ENCODE measurements around the gene GATD1.
A peak's percentile ranks its signal among the peaks of the same experiment; 100 is the strongest.

Gene GATD1

DNA sequence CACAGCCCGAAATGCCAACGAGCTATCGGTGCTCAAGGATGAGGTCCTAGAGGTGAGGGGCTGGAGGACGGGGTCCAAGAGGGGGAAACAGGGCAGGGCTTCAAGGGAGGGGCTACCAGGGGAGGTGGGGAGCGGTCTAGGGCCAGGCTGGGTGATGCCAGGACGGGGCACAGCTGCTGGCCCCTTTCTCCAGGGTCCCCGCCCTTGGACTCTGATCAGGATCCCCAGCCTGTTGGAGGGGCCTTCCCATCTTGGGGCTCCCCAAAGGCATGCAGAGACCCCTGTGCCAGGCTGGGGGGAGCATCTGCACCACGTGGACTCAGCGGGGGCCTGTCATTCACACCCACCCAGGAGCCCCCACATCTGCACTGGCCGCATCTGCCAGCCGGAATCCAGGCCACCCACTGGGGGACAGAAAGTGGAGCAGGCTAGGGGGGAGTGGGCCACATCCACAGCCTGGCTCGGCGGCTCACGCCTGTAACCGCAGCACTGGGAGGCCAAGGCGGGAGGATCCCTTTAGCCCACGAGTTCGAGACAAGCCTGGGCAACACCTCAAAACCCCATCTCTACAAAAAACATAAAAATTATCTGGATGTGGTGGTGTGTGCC lies 52.4 kb downstream of the GATD1 start:
- no peak for DNase-seq

DNA sequence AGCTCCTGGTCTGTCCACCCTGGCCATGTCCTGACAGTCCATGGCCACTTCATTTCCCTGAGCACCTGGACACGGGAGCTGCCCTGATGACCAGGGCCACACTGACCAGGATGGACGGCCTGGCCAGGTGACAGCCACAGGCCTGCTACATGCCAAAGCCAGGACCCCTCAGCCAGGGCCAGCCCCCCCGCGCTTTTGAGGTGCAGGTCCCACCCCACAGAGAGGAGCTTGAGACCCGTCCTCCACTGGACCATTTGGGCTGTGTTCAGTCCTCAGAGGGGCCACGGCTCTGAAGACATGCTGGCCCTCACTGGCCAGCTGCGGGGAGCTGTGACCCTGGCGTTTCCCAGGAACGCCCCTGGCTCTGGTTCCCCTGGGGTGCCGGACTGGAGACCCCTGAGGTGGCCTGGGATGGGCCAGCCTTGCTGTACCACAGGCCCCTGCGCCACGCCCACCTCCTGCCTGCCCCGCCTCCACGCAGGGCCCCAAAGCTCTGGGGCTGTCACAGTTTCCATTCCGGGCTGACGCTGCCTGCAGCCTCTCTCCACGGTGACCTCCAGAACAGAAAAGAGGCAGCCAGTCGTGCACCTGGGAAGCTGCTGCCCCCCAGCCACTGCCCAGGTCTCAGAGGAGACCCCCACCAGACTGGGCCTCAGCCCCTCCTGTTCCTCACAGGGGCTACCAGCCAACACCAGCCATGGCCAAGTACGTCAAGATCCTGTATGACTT lies 53.1 kb downstream of the GATD1 start:
- DNase-seq = no peak

DNA sequence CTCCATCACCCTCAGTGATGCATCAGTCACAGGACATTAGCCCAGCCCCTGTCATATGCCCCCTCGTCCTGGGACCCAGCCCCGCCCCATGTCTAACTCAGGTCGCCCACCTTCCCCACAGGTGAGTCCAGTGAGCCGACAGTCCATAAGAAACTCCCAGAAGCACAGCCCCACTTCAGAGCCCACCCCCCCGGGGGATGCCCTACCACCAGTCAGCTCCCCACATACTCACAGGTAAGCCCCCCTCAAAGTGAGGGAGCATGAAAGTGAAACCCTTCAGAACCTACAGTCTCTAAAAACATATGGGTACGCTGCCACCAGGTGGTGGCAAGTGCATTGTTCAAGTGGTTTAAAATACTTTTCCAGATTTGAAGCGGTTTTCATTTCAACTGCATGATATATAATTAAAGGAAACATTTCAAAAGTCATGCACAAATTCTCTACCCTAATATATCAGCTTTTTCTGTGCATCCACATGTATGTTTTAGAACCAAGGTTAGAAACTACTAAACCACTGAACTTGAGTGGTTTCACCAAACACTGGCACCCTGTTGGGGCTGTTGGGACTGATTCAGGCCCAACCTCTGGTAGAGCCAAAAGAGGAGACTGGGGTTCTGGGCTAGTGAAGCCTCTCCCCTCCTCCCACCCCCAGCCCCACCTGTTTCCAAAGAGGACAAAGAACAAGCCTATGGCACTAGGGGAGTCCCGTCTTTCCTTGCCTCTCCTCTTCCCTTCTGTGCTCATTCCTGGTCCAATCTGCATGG lies 54.0 kb downstream of the GATD1 start:
- DNase-seq = peak; percentile 77

DNA sequence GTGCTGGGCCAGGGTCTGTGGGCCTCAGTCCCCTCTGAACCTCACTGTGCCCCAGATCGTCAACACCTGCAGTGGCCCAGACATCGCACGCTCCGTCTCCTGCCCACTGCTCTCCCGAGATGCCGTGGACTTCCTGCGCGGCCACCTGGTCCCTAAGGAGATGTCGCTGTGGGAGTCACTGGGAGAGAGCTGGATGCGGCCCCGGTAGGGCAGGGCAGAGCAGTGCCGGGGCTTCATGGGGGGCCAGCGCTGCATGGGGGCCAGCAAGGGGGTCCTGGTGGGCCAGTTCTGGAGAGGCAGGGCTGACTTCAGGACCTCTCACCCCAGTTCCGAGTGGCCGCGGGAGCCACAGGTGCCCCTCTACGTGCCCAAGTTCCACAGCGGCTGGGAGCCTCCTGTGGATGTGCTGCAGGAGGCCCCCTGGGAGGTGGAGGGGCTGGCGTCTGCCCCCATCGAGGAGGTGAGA lies 54.9 kb downstream of the GATD1 start:
- no peak for DNase-seq

DNA sequence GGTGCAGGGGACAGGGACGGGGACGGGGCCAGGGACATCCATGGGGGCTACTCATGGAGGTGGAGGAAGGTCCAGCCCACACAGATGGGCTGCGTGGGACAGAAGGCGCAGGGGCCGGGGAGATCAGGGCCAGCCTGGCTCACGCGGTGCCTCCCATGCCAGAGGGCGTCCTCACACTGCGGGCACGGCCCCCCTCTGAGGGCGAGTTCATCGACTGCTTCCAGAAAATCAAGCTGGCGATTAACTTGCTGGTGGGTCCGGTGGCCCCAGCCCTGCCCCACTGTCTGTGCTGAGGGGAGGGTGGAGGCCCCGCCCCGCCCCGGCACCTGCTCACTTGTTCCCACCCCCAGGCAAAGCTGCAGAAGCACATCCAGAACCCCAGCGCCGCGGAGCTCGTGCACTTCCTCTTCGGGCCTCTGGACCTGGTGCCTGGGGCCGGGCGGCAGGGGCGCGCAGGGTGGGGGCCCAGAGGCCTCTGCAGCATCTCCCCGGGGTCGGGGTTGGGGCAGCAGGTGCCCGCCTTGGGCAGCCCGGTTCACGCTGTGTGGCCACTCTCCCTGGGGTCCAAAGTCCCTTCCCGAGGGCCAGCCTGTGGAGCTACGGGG lies 55.4 kb downstream of the GATD1 start:
- peak; percentile 75 for DNase-seq

DNA sequence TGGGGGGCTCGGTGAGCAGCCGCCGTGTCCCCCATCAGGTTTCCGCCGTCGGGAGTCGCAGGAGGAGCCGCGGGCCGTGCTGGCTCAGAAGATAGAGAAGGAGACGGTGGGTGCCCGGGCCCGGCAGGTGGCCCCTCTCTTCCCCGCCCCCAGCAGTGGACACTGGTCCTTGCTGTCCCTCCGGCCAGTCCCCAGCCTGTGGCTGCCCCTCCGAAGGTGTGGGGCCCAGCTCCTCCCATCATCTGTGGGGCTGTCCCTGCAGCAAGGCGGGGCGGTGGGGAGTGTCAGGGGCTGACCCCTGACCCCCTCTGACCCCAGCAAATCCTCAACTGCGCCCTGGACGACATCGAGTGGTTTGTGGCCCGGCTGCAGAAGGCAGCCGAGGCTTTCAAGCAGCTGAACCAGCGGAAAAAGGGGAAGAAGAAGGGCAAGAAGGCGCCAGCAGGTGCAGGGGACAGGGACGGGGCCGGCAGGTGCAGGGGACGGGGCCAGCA lies 56.0 kb downstream of the GATD1 start:
- no peak for DNase-seq

DNA sequence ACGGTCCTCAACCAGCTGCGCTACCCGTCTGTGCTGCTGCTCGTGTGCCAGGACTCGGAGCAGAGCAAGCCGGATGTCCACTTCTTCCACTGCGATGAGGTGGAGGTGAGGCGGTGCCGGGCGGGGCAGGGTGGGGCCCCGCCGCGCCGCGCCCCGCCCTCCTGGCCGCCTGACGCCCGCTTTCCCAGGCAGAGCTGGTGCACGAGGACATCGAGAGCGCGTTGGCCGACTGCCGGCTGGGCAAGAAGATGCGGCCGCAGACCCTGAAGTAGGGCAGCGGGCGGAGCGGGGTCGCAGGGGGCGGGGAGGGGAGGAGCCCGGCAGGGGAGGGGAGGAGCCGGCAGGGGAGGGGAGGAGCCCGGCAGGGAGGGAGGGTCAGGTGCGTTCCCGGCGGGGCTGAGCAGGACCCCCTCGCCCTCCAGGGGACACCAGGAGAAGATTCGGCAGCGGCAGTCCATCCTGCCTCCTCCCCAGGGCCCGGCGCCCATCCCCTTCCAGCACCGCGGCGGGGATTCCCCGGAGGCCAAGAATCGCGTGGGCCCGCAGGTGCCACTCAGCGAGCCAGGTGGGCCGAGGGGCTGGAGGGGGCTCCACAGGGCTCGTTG lies 56.5 kb downstream of the GATD1 start:
- peak; percentile 78 for DNase-seq

DNA sequence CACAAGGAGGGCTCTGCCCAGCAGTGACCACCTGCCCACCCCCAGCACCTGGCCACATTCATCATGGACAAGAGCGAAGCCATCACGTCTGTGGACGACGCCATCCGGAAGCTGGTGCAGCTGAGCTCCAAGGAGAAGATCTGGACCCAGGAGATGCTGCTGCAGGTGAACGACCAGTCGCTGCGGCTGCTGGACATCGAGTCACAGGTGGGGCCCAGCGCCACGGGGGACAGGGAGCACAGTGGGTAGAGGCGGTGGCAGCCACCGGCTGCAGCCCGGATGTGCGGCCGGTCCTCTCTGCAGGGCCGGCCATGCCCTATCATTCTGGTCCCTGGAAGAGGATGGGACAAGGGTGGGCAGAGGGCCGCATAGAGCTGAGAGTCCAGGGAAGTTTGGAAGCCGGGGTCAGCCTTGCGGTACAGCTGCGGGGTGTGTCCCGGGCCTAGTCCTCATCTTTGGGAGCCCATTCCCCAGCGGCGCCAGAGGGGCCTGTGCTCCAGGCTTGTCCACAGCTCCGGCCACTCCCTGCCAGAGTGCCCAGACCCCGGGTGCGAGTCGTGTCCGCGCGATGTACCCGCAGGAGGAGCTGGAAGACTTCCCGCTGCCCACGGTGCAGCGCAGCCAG lies 57.2 kb downstream of the GATD1 start:
- no peak for DNase-seq

DNA sequence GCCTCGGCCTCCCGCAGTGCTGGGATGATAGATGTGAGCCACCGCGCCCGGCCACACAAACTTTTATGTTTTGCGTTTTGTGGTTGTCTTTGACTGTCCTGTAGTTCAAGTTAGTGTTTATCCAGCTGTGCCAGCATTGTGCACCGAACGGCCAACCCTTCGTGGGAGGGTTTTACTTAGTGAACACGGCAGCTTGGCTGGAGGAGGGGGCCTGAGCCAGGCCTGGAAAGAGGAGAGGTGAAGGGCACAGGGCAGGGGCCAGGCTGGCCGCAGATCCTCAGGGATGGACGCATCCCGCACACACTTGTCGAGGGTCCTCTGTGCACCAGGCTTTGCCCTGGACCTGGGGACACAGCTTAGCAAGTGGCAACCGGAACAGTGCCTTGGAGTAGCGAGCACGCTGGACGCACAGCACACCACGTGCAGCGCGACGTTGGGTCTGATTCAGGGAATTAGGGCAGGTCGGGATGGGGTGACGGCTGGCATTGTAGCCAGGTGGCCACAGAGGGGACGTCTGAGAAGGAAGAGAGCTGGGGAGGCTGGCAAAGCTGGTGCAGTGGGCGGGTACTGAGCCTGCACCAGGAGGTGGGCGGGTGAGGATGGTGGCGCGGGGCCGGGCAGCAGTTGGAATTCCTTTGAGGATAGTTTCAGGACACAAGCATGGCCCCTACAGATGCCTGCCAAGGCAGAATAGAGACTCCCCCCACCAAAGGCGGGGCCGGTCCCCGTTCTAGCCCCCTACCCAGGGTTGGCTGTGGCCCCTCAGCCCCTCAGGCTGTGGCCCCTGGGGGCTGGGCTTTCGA lies 57.9 kb downstream of the GATD1 start:
- DNase-seq = no peak

Data from activated CD8-positive, alpha-beta memory T cell treated with anti-CD3 and anti-CD28 coated beads for 24 hours (primary cell).